Measurements from ENCODE around the gene PARP8.

Gene PARP8

GRCh38 chr5:50720061-50720710, 53.7 kb downstream of the PARP8 start:
- H3K4me2 ChIP-seq (ENCODE audit: low read length), result no peak overlapping the region

GRCh38 chr5:50722223-50722622, 55.8 kb downstream of the PARP8 start:
- no peak overlapping the region for H3K9ac ChIP-seq (ENCODE audit: low read length)
- no peaks in the 10 kb centered on the region for H4K20me1 ChIP-seq (ENCODE audit: insufficient read depth, low read length)
- no peak overlapping the region for H2AFZ ChIP-seq (ENCODE audit: low read length)
- H3K4me3 ChIP-seq (ENCODE audit: low read depth, low read length, poor library complexity, severe bottlenecking), result no peak overlapping the region
- no peak overlapping the region for H3K27ac ChIP-seq (ENCODE audit: low read depth, low read length, poor library complexity, severe bottlenecking)
- no peaks in the 10 kb centered on the region for H3K27me3 ChIP-seq (ENCODE audit: insufficient read depth, low read length)
- peaks cover 12% of the 10 kb centered on the region for H3K4me1 ChIP-seq (ENCODE audit: insufficient read depth, low read length, severe bottlenecking)
- no peaks in the 10 kb centered on the region for H3K9me3 ChIP-seq (ENCODE audit: low read length)
- TF ChIP-seq CTCF (IDR thresholded peaks at IDR 0.05; ENCODE audit: low read length), result no peak
- TF ChIP-seq EZH2 (IDR thresholded peaks at IDR 0.05; ENCODE audit: borderline replicate concordance, low read length), result no peak
- H3K36me3 ChIP-seq (ENCODE audit: insufficient read depth, low read length), result no peaks in the 10 kb centered on the region
- H3K79me2 ChIP-seq (ENCODE audit: insufficient read depth, low read length), result peaks cover 75% of the 10 kb centered on the region
- no peak overlapping the region for H3K4me2 ChIP-seq (ENCODE audit: low read length)
- no peaks in the 10 kb centered on the region for H3K9me2 ChIP-seq (ENCODE audit: low read depth, low read length)
- no peaks in the 10 kb centered on the region for H3F3A ChIP-seq (ENCODE audit: insufficient read depth, low read length)

More at GRCh38 chr5:50720061-50720710, 53.7 kb downstream of the PARP8 start:
- no peak overlapping the region for H3K27ac ChIP-seq (ENCODE audit: low read depth, low read length, poor library complexity, severe bottlenecking)
- peaks cover 74% of the 10 kb centered on the region for H3K79me2 ChIP-seq (ENCODE audit: insufficient read depth, low read length)
- H3K9ac ChIP-seq (ENCODE audit: low read length), result no peak overlapping the region
- 0 out of 2 replicates have a peak, but pooled peaks cover 4% of the 10 kb centered on the region for H3K36me3 ChIP-seq (ENCODE audit: insufficient read depth, low read length)
- no peaks in the 10 kb centered on the region for H3K27me3 ChIP-seq (ENCODE audit: insufficient read depth, low read length)
- no peak for TF ChIP-seq CTCF (IDR thresholded peaks at IDR 0.05; ENCODE audit: low read length)
- no peak for TF ChIP-seq EZH2 (IDR thresholded peaks at IDR 0.05; ENCODE audit: borderline replicate concordance, low read length)
- no peaks in the 10 kb centered on the region for H4K20me1 ChIP-seq (ENCODE audit: insufficient read depth, low read length)
- H3F3A ChIP-seq (ENCODE audit: insufficient read depth, low read length), result no peaks in the 10 kb centered on the region
- no peaks in the 10 kb centered on the region for H3K9me2 ChIP-seq (ENCODE audit: low read depth, low read length)
- H3K4me1 ChIP-seq (ENCODE audit: insufficient read depth, low read length, severe bottlenecking), result no peaks in the 10 kb centered on the region
- no peaks in the 10 kb centered on the region for H3K9me3 ChIP-seq (ENCODE audit: low read length)
- no peak overlapping the region for H3K4me3 ChIP-seq (ENCODE audit: low read depth, low read length, poor library complexity, severe bottlenecking)
- no peak overlapping the region for H2AFZ ChIP-seq (ENCODE audit: low read length)

DNA sequence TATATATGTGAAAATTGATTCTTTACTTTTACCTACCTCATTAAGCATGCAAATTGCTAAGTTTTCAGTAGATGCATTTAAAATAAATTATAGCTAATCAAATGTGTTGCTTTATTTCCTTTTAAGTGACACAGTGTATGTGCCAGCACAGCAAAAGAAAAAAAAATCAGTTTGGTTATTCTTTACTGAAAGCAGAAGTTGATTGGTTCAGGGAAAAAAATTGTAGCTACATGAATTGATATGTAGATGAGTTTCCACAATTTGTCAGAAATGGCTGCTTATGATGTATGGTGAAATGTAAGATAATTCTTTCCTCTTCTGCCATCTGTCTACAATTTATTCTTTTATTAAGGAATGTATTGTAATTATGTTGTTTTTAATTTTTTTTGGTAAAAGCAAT, 57.8 kb downstream of the PARP8 start:
- no peaks in the 10 kb centered on the region for H3K36me3 ChIP-seq (ENCODE audit: insufficient read depth, low read length)
- H3K79me2 ChIP-seq (ENCODE audit: insufficient read depth, low read length), result peaks cover 87% of the 10 kb centered on the region
- H3K4me3 ChIP-seq (ENCODE audit: low read depth, low read length, poor library complexity, severe bottlenecking), result no peak overlapping the region
- H3K9me3 ChIP-seq (ENCODE audit: low read length), result no peaks in the 10 kb centered on the region
- no peak overlapping the region for H2AFZ ChIP-seq (ENCODE audit: low read length)
- H3K9me2 ChIP-seq (ENCODE audit: low read depth, low read length), result no peaks in the 10 kb centered on the region
- TF ChIP-seq EZH2 (IDR thresholded peaks at IDR 0.05; ENCODE audit: borderline replicate concordance, low read length), result no peak
- TF ChIP-seq CTCF (IDR thresholded peaks at IDR 0.05; ENCODE audit: low read length), result no peak
- H3K4me2 ChIP-seq (ENCODE audit: low read length), result no peak overlapping the region
- H3K9ac ChIP-seq (ENCODE audit: low read length), result no peak overlapping the region
- no peaks in the 10 kb centered on the region for H3K27me3 ChIP-seq (ENCODE audit: insufficient read depth, low read length)
- H3K4me1 ChIP-seq (ENCODE audit: insufficient read depth, low read length, severe bottlenecking), result peaks cover 14% of the 10 kb centered on the region
- no peaks in the 10 kb centered on the region for H3F3A ChIP-seq (ENCODE audit: insufficient read depth, low read length)
- H4K20me1 ChIP-seq (ENCODE audit: insufficient read depth, low read length), result no peaks in the 10 kb centered on the region
- H3K27ac ChIP-seq (ENCODE audit: low read depth, low read length, poor library complexity, severe bottlenecking), result no peak overlapping the region
